NCI-H2029 treated with DMSO at 0.1 percent for 48 hours (cell line): ENCODE measurements around the gene GRIN3A.

Source experiments
- DNase-seq: peaks from one replicate; lab custom pipeline; 2025; lab: John Stamatoyannopoulos, UW

The GRIN3A gene

DNA sequence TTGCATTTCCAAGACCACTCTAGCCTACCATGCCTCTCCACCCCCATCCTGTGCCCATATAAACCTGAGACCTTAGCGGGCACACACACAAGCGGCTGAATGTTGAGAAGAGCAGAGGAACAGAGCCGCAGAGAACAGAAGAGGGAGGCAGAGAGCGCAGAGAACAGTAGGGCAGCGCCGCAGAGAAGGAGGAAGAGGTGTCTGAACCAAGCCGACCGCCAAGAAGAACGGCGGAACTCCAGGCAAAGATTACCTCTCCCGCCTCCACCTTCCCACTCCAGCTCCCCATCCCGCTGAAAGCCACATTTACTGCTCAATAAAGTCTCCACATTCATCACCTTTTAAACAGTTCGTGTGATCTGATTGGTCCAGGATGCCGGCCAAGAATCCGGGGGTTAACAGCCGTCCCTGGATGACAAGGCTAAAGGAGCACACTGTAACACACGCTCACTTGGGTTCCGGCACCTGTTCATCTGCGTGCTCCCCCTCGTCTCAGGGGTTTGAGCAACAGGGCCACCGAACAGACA, 33.2 kb downstream of the GRIN3A start:
- peak; percentile 51 for DNase-seq

DNA sequence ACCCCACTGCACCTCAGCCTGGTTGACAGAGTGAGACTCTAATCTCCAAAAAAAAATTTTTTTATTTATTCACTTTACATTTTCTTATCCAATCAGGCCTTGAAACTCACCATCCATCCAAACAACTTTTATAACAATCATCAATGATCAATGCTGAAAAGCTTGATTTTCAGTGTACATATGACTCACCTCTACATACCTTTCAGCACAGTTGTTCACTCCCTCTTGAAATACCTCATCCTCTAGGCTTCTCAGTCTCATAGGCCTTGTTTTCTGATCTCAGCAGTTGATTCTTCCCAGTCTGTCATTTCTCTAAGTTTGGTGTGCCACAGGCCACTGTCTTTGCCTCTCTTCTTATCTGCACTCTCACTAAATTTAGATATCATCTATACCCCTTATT, 36.2 kb downstream of the GRIN3A start:
- DNase-seq = no peak

DNA sequence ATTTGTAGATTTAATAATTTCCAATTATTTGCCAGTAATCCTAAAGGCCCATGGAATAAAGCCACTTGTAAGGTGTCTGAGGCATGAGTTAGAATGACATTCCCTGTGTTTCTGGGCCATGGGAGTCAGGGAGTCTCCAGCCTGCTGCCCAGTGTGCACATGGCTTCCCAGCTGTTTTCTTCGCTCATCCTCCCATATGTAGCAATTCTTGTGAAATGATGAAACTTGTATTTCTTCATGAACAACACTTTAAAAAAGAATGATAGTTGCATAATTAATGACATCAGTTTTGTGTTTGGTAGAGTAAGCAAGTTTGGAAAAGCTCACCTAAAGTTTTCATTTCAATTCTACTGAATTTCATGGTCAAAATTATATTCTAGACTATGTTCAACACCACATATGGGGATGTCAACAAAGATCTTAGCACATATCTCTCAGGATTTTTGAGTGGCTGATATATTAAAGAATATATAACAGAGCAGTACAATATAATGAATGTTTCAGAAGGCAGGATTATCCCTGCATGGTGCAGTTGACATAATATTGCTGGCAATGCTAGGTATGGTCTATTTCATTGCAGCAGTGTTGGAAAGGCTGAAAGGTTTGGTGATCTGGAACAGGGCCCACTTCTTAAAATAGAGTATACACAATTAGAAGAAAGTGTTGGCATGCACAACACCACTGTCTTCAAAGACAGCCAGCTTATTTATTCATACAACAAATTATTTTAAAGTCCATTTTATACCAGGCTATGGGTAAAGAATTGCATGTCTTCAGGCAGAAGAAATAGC, 44.7 kb downstream of the GRIN3A start:
- no peak for DNase-seq

DNA sequence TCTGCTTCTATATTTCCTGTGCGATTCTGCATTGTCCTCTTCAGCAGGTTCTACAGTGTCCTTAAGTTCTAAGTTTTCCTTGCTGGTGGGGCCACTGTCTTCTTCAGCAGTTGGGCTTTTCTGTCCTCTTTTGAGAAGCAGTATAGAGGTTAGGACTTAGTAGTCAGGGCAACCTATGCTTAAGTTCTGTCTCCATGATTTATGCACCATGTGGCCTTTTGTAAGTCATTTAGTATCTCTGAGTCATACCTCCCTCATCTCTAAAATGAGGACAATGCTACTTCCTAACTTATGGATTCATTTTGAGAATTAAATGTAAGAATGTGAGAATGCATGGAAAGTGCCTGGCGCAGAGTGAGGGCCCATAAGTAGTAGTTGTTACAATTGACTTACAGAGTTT, 46.8 kb downstream of the GRIN3A start:
- DNase-seq = no peak

DNA sequence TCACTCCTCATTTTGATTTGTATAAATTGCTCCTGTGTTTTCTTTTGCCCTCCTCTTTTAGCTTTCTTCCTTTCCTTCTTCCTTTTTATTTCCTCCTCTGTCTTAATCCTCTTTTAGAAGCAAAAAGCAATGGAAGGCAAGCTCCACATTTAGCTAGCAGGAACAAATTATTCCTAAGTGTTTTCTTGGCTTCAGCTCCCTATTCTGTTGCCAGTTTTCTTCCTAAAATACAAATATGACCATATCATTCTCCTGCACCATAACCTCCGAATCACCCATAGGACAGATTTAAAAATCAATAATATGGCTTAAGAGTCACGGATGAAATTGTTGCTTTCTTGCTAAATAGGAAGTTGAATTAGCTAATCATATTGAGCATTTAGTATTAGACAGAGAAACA, 49.4 kb downstream of the GRIN3A start:
- DNase-seq = no peak

DNA sequence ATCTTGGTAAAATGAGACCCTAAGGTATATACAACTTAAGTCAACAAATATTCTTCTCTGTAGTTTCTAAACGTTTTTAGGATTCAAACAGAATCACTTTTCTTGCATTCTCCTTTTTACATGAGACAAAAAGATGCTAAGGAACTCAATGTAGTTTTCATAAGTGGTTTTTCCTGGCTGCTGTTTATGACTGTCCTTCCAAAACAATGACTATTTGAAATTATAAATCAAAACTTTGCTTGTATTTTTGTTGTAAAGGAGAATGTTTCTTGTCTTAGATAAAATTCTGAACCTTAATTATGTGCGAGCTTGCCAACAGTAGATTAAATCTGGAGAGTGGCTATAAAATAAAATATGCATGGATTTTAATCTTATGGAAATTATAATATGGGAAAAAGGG, 53.8 kb downstream of the GRIN3A start:
- DNase-seq = no peak

DNA sequence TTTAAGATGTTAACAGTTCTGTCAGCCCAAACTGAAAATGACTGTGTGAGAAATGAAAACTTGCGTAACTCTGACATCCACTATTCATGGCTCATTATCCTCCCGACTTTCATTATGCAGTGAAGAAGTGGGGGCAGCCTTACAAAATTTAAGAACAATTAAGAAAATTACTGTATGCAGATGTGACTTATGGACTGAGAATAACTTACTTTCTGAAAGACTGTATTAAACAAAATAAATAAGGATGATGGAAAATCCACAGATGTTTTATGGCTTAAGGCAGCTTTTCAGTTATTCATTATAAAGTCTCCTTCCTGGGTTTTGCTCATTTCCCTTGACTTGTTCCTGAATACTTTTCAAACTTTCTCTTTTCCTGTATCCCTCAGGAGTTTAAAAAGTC, 55.2 kb downstream of the GRIN3A start:
- no peak for DNase-seq

DNA sequence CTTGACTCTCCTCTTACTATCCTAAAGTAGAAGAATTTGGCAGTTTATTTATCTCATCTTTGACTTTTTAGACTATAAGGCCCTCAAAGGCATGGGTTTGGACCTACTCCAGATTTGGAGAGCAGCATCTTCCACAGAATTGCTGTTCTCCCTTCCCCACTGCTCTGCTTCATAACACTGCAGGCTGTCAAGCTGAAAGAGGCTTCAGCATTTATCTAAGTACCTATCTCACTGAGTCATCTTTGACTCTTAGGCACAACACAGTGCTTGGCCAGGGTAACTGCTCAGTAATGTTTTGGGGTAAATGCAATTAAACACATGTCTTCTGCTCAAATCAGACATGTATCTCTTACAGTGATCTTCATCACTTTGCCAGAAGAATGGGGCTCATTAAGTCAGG, 60.6 kb downstream of the GRIN3A start:
- DNase-seq = no peak

DNA sequence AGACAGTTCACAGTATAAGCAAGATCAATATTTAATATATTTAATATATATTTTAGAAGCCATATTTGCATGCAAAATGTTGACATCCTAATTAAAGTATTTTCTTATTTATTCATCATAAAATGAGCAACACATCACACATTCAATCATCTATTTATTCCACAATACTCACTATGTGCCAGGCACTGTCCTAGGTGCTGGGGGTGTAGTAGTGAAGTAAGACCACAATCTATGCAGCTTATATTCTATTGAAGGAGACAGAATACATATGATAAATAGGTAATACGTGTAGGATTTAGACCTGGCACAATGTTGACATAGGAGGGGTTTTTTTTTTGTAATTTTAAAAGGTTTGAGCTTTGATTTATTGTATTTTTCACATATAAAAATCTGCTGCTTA, 63.1 kb downstream of the GRIN3A start:
- DNase-seq = no peak

DNA sequence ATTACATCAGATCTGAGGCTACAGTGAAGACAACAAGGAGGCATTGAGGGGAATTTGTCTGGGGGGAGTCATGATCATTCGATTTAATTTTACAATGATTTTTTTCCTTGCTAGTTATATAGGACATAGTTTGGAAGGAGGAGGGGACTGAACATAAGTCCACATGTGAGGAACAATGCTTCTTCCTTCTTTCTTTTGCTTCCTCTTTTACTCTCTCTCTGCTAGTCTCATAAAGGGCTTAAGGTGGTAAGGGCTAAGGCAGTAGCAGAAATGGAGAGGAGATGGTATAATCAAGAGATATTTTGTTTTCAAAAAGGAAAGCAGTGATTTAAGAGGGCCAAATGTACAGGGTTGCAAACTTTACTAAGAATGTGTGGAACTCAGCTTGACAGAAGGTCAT, 64.3 kb downstream of the GRIN3A start:
- no peak for DNase-seq

DNA sequence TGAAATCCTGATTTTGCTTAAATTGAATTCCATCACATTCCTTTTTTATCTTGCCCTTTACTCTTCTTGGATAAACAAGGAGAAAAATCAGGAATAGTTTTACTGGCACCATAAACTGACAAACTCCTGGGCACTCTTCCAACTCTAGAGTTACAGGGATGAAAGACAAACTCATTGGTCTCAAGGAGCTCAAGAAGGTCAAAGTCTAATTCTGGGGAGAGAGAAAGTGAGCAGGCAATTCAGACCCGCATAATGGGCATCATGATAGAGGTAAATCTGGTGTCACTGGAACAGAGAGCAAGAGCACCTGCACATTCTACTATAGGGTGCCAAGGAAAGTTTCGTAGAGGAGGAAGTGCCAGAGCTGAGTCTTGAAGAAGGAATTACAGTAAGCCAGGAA, 64.8 kb downstream of the GRIN3A start:
- DNase-seq = no peak

DNA sequence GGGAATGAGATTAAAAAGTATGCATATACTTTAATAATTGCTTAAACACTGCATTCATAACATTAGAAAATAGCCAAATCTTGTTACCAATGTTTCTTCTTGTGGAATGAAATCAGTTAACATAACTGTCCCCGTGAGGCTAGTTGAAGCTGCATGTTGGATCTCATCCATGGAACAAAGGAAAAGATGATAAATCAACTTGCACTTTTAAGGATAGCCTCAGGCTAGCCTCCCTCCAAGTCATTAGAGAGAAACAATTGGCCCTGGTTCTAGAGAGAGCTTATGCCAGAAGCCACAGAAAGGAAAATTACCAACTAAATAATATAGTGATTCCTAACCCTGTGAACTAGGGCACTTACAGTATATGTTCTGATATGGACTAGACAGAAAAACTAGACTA, 66.9 kb downstream of the GRIN3A start:
- DNase-seq = no peak

DNA sequence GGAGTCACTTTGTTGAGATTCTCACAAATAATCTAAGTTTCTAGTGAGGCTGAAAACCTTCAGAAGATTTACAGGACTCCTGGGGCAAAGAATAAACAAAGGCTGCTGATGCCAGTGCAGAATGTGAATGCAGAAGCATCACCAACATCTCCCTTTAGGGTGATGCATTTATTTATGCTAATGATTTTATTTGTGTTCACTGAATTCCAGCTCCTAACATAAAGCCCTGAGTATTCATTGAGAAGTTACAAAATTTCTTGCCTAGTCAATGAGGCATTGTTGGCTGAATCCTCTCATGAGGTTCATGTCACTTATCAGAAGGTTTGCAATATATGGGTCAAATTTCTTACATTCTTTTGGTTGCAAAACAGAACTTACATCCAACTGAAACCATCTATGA, 70.0 kb downstream of the GRIN3A start:
- DNase-seq = no peak

DNA sequence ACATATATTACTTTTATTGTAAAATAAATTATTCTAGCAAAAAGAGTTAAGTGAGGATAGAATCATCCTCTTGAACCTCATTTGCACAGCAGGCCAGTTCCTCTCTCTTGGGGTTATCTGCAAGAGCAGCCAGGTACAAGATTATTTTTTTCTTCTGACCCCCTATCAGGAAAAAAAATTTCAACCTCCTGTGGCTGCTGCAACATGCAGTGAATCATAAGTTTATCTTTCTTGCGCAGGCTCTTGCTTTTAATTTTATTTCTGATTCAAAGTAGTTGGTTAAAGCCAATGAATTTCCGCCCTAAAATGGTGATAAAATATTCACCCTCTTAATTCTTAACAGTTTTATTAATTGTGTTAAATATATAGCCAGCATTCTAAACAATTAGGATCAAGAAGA, 74.0 kb downstream of the GRIN3A start:
- no peak for DNase-seq

DNA sequence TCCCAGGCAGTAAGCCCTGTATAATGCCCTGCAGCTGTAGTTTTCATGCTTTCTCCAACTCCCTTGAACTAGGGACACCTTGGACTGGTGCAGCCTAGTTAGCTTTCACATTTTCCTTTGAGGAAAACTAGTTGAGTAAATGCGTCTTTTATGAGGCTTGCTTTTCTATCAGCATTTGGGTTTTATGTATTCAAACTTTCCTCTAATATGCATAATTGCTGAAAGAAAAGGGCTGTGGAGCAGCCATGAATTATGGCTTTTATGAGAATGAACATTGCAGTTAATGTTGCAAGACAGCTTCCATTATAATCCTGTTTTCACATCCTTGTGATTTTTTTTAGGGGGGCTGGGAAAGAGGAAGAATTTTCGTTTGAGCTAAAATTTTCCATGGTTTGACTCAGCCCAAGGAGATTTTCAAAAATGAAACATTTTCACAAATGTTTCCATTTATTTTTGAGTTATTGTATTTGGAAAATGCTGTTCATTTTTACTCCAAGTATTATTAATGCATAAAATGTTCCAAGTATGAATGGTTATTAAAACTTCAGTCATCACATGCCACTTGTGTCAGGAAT, 85.8 kb downstream of the GRIN3A start:
- no peak for DNase-seq

DNA sequence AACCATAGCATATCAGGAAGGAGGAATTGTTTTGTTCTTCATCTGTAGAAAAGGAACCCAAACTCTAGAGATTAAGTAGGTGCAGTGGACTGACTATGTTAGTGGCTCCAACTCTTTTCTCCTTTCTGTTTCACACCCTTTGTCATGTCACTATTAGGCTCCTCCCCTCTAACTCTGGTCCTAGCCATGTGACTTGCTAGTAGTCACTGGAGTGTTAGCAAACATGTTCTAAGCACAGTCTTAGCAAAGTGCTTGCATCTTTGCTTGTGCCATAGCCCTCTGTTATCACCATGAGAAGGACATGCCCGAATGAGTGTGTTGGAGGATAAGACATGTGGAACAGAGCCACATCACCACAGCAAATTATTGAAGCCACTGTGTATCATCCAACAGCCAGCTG, 88.3 kb downstream of the GRIN3A start:
- no peak for DNase-seq

DNA sequence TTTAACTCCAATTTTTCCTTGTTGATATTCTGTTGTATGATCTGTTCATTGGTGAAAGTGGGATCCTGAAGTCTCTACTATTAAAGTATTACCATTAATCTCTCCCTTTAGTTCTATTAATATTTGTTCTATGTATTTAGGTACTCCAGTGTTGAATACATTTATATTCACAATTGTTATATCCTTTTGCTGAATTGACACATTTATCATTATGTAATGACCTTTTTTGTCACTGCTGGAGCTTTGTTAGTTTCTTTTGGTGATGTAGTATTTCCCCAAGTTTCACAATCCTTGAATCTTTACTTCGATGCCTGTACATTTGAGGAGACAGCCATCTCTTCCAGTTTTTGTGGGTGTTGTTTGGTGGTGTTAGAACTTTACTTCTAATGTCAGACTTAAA, 90.0 kb downstream of the GRIN3A start:
- no peak for DNase-seq

DNA sequence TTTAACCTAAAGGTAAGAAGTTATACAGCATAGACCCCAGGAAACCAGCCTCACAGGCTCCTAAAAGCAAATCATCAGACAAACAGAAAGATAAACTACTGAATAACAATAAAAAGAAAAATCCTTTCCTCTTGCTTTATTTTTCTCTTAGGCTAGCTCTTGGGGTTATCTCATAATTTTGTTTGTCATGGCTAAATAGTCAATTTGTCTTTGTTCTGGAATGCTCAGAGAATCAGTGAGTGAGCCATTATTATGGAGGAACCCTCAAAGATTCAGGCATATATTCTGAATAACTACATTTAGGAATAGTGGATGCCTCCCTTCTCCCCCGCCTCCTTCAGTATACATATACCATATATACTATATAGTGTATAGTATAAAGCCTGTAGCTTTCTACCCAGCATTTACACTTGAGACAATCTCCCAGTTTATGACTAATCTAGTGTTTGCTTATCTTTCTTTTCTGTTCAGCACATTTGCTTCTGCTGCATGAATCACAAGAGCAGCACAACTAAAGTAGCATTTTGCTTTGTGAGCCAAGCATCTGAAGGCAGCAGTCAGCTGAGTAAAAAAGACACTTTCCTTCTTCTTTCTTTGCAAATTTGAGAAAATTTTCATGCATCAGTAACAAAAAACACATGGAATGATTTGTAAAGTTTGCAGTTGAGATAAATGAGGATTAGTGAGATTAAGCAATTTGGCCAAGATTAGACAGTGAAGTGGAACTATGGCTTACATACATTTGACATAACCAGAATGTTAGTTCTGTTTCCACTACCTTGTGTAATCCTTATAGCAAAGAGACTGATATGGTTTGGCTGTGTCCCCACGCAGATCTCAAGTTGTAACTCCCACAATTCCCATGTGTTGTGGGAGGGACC, 98.4 kb downstream of the GRIN3A start:
- no peak for DNase-seq

DNA sequence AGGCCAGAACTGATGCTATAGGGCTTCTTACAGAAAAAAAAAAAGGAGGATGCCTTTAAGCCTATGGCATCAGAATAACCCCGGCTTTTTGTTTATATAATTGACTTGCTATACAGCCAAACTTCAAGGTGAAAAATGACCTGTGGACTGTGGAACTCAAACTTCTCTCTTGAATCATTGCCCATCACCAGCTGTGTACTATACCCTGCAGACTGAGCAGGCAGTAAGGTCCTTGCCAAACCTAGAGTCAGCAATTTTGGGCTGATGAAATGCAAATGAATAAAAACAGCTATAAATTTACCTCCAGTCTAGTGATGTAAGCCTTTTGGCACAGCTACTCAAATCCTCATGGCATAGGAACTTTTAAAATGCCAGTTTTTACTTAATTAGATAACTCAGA, 99.1 kb downstream of the GRIN3A start:
- no peak for DNase-seq

DNA sequence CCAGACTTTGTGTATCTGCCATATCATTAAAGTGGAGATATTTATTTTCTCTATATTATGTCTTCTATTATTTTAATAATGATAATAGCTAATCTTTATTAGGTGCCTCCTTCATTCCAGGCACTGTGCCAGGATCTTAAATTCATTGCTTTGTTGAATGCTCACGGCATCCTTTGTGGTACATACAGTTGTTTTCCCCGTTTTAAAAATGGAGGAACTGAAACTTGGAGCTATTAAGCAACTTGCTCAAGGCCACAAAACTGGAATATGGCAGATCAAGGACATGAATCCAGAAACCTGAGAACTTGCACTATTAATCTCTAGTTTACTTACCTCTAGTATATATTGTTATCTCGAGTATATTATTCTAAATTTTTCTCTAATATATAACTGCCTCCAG, 102.2 kb downstream of the GRIN3A start:
- DNase-seq = no peak

DNA sequence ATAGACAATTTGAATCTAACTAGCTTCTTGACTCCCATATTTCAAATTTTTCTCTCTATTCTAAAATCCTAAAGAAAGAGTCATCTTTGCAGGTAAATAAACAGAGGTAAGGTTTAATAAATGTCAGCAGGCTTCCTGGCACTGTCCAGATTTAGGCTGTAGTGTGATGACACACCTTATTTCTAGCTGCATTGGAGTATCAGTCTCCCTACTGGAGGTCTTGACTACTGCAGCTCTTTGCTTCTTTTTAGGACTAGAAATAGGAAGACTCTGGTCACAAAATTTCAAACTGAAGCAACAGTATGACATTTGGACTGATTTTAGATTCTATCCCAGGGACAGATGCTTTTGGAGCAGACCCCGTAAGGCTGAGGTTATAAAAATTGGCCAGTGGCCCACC, 103.0 kb downstream of the GRIN3A start:
- no peak for DNase-seq

DNA sequence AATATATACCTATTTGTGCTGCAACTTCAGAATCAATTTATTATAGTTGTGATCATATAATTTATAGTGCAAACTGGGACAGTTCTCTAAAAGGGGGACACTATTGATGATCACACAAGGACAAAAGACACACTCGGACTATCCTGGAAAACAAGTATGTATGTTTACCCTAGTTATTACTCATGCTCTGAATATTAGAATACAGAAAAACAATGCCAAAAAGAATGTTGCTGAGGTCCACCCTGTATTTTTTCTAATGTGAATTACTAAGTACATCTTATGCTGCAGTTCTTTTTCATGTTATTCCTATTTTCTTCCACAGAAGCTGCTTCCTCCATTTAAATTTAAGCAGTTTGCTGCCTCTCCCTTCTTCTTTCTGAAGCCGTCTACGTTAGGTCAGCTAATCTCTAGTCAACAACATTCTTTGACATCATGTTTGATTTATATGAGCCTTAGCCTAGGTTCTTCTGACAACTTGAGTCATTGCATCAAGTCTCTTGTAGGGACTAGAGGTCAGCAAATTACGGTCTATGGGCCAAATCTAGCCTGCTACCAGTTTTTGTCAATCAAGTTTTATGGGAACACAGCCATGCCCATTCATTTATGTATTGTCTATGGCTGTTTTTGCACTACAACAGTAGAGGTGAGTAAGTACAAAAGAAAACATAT, 103.6 kb downstream of the GRIN3A start:
- no peak for DNase-seq
